K562 (cell line): ENCODE measurements around the gene SPEG.

Source experiments
- CHD2 ChIP-seq: IDR thresholded peaks from 2 replicates; pipeline ENCODE4 v1.6.1; 2011; ENCODE audit warnings: low read depth, low read length
- KLF6 ChIP-seq: fragments of 250-450 bp; sonication (Bioruptor Pico); IDR thresholded peaks from 2 replicates; pipeline ENCODE4 v1.4.0; 2020; ENCODE audit warnings: mild to moderate bottlenecking, moderate library complexity, borderline replicate concordance
- SRSF3 ChIP-seq: fragments of 200-400 bp; formaldehyde crosslinking; IDR thresholded peaks from 2 replicates; pipeline ENCODE4 v1.6.1; 2016; ENCODE audit warnings: mild to moderate bottlenecking, low read length, moderate library complexity; ENCODE audit not compliant: insufficient read depth

GRCh38 chr2:219524817-219525216 is 90.2 kb downstream of the SPEG start:
- TF ChIP-seq CHD2: no peak
- TF ChIP-seq KLF6 (CRISPR knock-in tag): no peak
- no peak for TF ChIP-seq SRSF3
